Lung microvascular endothelial cell (primary cell): ENCODE results near the gene SIGLEC12. TPM values are rescaled to one million over a fixed set of nuclear protein-coding genes. Genes with fewer than 3 reads are reported as not detected.
A peak's percentile ranks its signal among the peaks of the same experiment; 100 is the strongest.
"Not testable (repeated sequence)": the region's sequence is repeated elsewhere in the genome, so short reads cannot be mapped to it uniquely, and the experiment has no call there.

Source experiments
- DNase-seq, 2 donors: peaks; one replicate each; pipeline versions ENCODE4 v3.0.0 to v3.0.0-alpha.2; 2010; ENCODE audit warnings: low read depth in 2 of 2
- total RNA-seq: library from RNA; depleted of rRNA; stranded (reverse); fragments of >200 nt; gene quantifications from 2 replicates; pipeline ENCODE4 v1.2.1, GENCODE V29; 2014

The SIGLEC12 gene
- total RNA-seq, 1 donor from 2014 or later: not detected

- DNase-seq: peak; percentile 23 to 38
These were observed 41.2 kb downstream of the SIGLEC12 start for GRCh38 chr19:51460164-51460992.

- DNase-seq: no peak
These were observed 42.6 kb downstream of the SIGLEC12 start for GRCh38 chr19:51458899-51459505.

- DNase-seq: no peak
These were observed 43.5 kb downstream of the SIGLEC12 start, which contains the start of gene SIGLEC8 for GRCh38 chr19:51458051-51458645. Gene SIGLEC8 (minus strand): TSS chr19:51458454. CDS start chr19:51458387, 67 bp downstream.

- DNase-seq: no peak
These were observed 44.1 kb downstream of the SIGLEC12 start for GRCh38 chr19:51457351-51458013.

GRCh38 chr19:51456541-51457290, 44.9 kb downstream of the SIGLEC12 start:
- DNase-seq: no peak

GRCh38 chr19:51450730-51451307, 50.8 kb downstream of the SIGLEC12 start:
- no peak for DNase-seq

GRCh38 chr19:51448411-51449016, 53.1 kb downstream of the SIGLEC12 start:
- DNase-seq: no peak

- DNase-seq: no peak
These were observed 53.6 kb downstream of the SIGLEC12 start for GRCh38 chr19:51448011-51448410.

GRCh38 chr19:51447510-51447909, 54.1 kb downstream of the SIGLEC12 start:
- not testable (repeated sequence) for DNase-seq

- no peak for DNase-seq
These were observed 59.9 kb downstream of the SIGLEC12 start for GRCh38 chr19:51441410-51442390.

Other genes with a start within 250 kb of the SIGLEC12 start
- not detected in 2 replicates for gene IGLON5, start 190.2 kb downstream of the SIGLEC12 start, total RNA-seq
- gene VSIG10L, start 159.7 kb downstream of the SIGLEC12 start, total RNA-seq: under 0.01 TPM in 2 replicates
- 71.7 and 82.9 TPM in 2 replicates for gene ETFB, start 135.4 kb downstream of the SIGLEC12 start, total RNA-seq
- gene CLDND2, start 132.8 kb downstream of the SIGLEC12 start, total RNA-seq: not detected in 2 replicates
- gene NKG7, start 129.1 kb downstream of the SIGLEC12 start, total RNA-seq: not detected in 2 replicates
- gene LIM2, start 113.8 kb downstream of the SIGLEC12 start, total RNA-seq: not detected in 2 replicates
- gene C19orf84, start 111.2 kb downstream of the SIGLEC12 start, total RNA-seq: not detected in 2 replicates
- gene SIGLEC10, start 84.2 kb downstream of the SIGLEC12 start, total RNA-seq: not detected in 2 replicates
- not detected in 2 replicates for gene SIGLEC8, start 43.3 kb downstream of the SIGLEC12 start, total RNA-seq
- not detected in 2 replicates for gene CEACAM18, start 23.3 kb downstream of the SIGLEC12 start, total RNA-seq
- not detected in 2 replicates for gene SIGLEC6, start 29.9 kb upstream of the SIGLEC12 start, total RNA-seq
- gene ZNF175, start 69.5 kb upstream of the SIGLEC12 start, total RNA-seq: 2.4 and 3.4 TPM in 2 replicates
- not detected in 2 replicates for gene SIGLEC5, start 128.6 kb upstream of the SIGLEC12 start, total RNA-seq
- gene SIGLEC14, start 145.0 kb upstream of the SIGLEC12 start, total RNA-seq: not detected in 2 replicates
- 3.9 and 7.7 TPM in 2 replicates for gene SPACA6, start 191.5 kb upstream of the SIGLEC12 start, total RNA-seq
- gene HAS1, start 222.2 kb upstream of the SIGLEC12 start, total RNA-seq: 0.20 and 0.22 TPM in 2 replicates